HG03097 (cell line): Measurements from ENCODE around the gene OAS2.
"Not testable (repeated sequence)": the region's sequence is repeated elsewhere in the genome, so short reads cannot be mapped to it uniquely, and the experiment has no call there.

Source experiments
- ATAC-seq: cut with Tn5 transposase; IDR thresholded peaks from one replicate; pipeline ENCODE4 v1.9.1; 2021; ENCODE audit not compliant: unreplicated experiment, low FRiP score

OAS2 gene

GRCh38 chr12:112948806-112949205 is 29.5 kb upstream of the OAS2 start:
- ATAC-seq, result no peak

DNA sequence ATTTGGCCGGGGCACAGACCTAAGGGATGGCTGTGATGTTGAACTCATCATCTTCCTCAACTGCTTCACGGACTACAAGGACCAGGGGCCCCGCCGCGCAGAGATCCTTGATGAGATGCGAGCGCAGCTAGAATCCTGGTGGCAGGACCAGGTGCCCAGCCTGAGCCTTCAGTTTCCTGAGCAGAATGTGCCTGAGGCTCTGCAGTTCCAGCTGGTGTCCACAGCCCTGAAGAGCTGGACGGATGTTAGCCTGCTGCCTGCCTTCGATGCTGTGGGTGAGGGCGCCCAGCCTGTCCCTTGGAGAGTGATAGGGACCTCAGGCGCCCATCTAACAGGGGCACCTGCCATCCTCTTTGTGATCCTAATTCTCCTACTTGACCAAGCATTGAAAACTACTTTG is 27.6 kb upstream of the OAS2 start:
- no peak for ATAC-seq

DNA sequence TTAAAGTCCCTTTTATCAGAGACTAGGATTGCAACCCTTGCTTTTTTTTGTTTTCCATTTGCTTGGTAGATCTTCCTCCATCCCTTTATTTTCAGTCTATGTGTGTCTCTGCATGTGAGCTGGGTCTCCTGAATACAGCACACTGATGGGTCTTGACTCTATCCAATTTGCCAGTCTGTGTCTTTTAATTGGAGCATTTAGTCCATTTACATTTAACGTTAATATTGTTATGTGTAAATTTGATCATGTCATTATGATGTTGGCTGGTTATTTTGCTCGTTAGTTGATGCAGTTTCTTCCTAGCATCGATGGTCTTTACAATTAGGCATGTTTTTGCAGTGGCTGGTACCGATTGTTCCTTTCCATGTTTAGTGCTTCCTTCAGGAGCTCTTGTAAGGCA is 21.2 kb upstream of the OAS2 start:
- ATAC-seq, result not testable (repeated sequence)

- ATAC-seq, result no peak
These were observed 17.2 kb upstream of the OAS2 start for GRCh38 chr12:112961074-112961473.

GRCh38 chr12:112961536-112961935 is 16.8 kb upstream of the OAS2 start:
- no peak for ATAC-seq

- ATAC-seq, result no peak
These were observed 15.8 kb upstream of the OAS2 start for GRCh38 chr12:112962561-112962960.

DNA sequence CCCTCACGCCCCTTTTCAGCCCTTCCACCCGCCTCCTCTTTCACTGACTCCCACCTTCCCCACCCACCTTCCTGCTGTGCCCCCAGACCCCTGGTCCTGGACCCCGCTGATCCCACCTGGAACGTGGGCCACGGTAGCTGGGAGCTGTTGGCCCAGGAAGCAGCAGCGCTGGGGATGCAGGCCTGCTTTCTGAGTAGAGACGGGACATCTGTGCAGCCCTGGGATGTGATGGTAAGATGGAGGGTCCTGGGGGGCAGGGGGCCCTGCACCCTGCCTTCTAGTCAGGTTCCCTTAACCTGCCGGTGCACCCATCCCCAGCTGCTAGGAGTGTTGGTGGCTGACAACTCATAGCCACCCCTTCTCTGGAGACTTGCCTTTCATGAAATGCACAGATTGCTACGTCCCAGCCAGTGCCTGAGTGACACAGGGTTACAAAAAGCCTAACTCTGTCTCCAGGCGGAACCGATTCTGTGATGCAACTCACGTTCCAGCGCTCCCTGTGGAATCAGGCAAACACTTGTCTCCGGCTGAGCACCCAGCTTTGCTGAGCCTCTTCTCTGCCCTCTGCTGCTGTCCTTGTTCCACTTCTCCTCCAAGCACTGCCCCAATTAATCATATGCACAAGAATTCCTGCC is 15.0 kb upstream of the OAS2 start:
- no peak for ATAC-seq

GRCh38 chr12:112964067-112964670 is 14.2 kb upstream of the OAS2 start:
- no peak for ATAC-seq

- no peak for ATAC-seq
These were observed 13.4 kb upstream of the OAS2 start for GRCh38 chr12:112964915-112965314.

DNA sequence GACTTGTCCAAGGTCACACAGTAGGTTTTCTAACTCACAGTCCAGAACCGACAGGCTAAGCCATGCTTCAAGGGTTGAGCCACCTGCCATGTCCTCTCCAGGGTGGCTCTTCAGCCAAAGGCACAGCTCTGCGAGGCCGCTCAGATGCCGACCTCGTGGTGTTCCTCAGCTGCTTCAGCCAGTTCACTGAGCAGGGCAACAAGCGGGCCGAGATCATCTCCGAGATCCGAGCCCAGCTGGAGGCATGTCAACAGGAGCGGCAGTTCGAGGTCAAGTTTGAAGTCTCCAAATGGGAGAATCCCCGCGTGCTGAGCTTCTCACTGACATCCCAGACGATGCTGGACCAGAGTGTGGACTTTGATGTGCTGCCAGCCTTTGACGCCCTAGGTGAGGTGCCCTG is 12.7 kb upstream of the OAS2 start:
- ATAC-seq, result no peak

DNA sequence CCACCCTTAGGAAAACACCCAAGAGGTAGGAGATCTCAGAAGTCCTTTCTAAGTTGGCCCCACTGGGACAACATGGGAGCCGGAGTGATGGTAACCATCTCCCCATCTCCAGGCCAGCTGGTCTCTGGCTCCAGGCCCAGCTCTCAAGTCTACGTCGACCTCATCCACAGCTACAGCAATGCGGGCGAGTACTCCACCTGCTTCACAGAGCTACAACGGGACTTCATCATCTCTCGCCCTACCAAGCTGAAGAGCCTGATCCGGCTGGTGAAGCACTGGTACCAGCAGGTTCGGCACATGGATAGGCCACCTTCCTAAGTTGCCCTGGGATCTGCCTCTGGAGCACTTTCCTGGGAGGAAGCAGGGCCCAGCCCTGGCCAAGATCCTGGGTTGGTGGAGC is 11.0 kb upstream of the OAS2 start:
- no peak for ATAC-seq

- no peak for ATAC-seq
These were observed 10.5 kb upstream of the OAS2 start for GRCh38 chr12:112967858-112968257.

DNA sequence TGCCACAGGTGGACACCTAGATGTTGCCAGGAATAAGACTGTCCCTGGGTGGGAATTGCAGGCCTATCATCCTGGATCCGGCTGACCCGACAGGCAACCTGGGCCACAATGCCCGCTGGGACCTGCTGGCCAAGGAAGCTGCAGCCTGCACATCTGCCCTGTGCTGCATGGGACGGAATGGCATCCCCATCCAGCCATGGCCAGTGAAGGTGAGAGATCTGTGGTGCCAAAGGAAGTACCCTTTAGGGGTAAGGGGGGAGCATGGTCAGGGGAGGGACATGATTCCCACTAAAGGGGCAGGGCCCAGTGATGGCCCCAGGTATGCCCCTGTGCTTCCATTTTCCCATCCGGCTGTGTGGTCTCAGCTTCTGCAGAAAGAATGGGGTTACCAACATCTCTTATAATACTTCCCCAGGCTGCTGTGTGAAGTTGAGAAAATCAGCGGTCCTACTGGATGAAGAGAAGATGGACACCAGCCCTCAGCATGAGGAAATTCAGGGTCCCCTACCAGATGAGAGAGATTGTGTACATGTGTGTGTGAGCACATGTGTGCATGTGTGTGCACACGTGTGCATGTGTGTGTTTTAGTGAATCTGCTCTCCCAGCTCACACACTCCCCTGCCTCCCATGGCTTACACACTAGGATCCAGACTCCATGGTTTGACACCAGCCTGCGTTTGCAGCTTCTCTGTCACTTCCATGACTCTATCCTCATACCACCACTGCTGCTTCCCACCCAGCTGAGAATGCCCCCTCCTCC is 8.6 kb upstream of the OAS2 start:
- no peak for ATAC-seq

DNA sequence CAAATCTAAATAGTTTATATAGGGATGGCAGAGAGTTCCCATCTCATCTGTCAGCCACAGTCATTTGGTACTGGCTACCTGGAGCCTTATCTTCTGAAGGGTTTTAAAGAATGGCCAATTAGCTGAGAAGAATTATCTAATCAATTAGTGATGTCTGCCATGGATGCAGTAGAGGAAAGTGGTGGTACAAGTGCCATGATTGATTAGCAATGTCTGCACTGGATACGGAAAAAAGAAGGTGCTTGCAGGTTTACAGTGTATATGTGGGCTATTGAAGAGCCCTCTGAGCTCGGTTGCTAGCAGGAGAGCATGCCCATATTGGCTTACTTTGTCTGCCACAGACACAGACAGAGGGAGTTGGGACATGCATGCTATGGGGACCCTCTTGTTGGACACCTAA is 7.9 kb upstream of the OAS2 start:
- no peak for ATAC-seq

GRCh38 chr12:112971248-112971647 is 7.1 kb upstream of the OAS2 start:
- ATAC-seq, result no peak

DNA sequence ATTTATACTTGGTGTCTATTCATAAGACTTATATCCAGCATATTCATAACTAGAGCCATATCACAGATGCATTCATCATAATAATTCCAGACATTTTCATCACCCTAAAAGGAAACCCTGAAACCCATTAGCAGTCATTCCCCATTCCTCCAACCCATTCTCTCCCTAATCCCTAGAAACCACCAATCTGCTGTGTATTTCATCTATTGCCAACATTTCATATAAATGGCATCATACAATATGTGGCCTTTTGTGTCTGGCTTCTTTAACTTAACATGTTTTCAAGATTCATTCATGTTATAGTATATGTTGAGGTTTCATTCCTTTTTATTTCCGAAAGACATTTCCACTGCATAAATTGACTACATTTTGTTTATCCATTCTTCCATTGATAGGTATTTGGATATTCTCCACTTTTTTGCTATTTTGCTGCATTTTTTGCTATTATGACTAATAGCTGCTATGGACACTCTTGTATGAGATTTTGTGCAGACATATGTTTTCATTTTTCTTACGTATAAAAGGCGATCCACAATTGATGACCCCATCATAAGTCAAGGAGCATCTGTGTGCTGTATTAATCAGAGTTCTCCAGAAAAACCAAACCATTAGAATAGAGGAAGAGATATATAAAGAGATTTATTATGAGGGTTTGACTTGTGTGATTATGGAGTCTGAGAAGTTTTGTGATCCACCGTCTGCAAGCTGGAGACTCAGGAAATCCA is 5.1 kb upstream of the OAS2 start:
- ATAC-seq, result no peak

DNA sequence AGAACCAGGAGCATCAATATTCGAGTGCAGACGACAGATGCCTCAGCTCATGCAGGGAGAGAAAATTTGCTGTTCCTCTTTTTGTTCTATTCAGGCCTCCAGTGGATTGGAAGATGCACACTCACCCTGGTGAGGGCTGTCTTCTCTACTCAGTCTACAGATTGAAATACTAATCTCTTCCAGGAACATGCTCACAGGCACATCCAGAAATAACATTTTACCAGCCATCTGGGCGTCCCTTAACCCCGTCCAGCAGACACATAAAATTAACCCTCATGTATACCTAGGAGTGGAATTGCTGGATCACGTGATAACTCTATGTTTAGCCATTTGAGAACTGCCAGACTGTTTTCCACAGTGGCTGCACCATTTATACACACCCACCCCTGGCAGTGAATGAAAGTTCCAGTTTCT is 4.5 kb upstream of the OAS2 start:
- no peak for ATAC-seq

GRCh38 chr12:112974904-112975303 is 3.4 kb upstream of the OAS2 start:
- ATAC-seq, result no peak

DNA sequence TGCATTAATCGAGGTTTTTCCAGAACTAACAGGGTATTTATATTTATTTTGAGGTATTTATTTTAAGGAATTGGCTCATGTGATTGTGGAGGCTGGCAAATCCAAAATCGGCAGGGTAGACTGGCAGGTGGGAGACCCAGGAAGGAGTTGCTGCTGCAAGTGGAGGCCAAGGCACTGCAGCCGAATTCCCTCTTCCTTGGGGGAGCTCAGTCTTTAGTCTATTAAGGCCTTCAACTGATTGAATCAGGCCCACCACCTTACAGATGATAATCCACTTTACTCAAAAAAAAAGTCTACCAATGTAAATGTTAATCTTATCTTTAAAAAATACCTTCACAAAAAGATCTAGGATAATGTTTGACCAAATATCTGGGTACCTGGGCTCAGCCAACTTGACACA is 1.2 kb upstream of the OAS2 start:
- ATAC-seq, result no peak

GRCh38 chr12:112977641-112978040 is 678 bp upstream of the OAS2 start:
- ATAC-seq, result no peak

GRCh38 chr12:112979041-112979680 is 842 bp downstream of the OAS2 start:
- ATAC-seq, result no peak
